WTC11 (cell line): ENCODE results near the gene RAET1G. TPM values are rescaled to one million over a fixed set of nuclear protein-coding genes. Genes with fewer than 3 reads are reported as not detected.

Experiments
- ATAC-seq: fragments of 200-7000 bp; cut with Tn5 transposase; 2 replicates; pipeline ENCODE4 v1.10.0; 2021; ENCODE audit warnings: mild to moderate bottlenecking, moderate library complexity
- CTCF ChIA-PET: fragments of 300-600 bp; sonication (Branson Sonifier 250); formaldehyde crosslinking; loops from one replicate; lab custom pipeline; 2021; ENCODE audit warnings: antibody characterized with exemption; lab: Charles Lee
- POLR2A ChIA-PET: fragments of 350-600 bp; sonication (Branson Sonifier 250); formaldehyde crosslinking; loops from one replicate; lab custom pipeline; 2021; ENCODE audit warnings: antibody characterized with exemption; lab: Charles Lee
- DNase-seq: peaks from one replicate; pipeline ENCODE4 v3.0.0; 2021; ENCODE audit warnings: low spot score
- H3K27ac Mint-ChIP-seq: 2 replicates; pipeline ENCODE4 v1.8.0; 2021; ENCODE audit warnings: mixed read lengths
- H3K27me3 Mint-ChIP-seq: 2 replicates; pipeline ENCODE4 v1.8.0; 2021; ENCODE audit warnings: low read depth, mild to moderate bottlenecking, moderate library complexity, mixed read lengths
- H3K36me3 Mint-ChIP-seq: 2 replicates; pipeline ENCODE4 v1.8.0; 2021; ENCODE audit warnings: mixed read lengths
- H3K4me1 Mint-ChIP-seq: 2 replicates; pipeline ENCODE4 v1.8.0; 2022; ENCODE audit warnings: mixed read lengths
- H3K4me3 Mint-ChIP-seq: 2 replicates; pipeline ENCODE4 v1.8.0; 2021; ENCODE audit warnings: mild to moderate bottlenecking, moderate library complexity, mixed read lengths
- H3K9me3 Mint-ChIP-seq: 2 replicates; pipeline ENCODE4 v1.8.0; 2021; ENCODE audit warnings: mixed read lengths
- AFF4 ChIP-seq: sonication (generic); formaldehyde crosslinking; IDR thresholded peaks from 2 replicates; pipeline ENCODE4 v1.8.1; 2023; ENCODE audit warnings: mild to moderate bottlenecking, missing genetic modification reagents, borderline replicate concordance
- CREM ChIP-seq: sonication (generic); formaldehyde crosslinking; IDR thresholded peaks from 2 replicates; pipeline ENCODE4 v1.8.1; 2022; ENCODE audit warnings: mild to moderate bottlenecking, missing genetic modification reagents, moderate library complexity
- ELF4 ChIP-seq: sonication (generic); formaldehyde crosslinking; IDR thresholded peaks from 2 replicates; pipeline ENCODE4 v1.8.1; 2022; ENCODE audit warnings: low read depth, mild to moderate bottlenecking, moderate library complexity, missing genetic modification reagents
- ETV6 ChIP-seq: sonication (generic); formaldehyde crosslinking; IDR thresholded peaks from 2 replicates; pipeline ENCODE4 v1.8.1; 2022; ENCODE audit warnings: mild to moderate bottlenecking, missing genetic modification reagents
- FOXJ3 ChIP-seq: sonication (generic); formaldehyde crosslinking; IDR thresholded peaks from 2 replicates; pipeline ENCODE4 v1.9.0; 2021; ENCODE audit warnings: missing genetic modification reagents, mild to moderate bottlenecking, borderline replicate concordance
- FOXP1 ChIP-seq: sonication (generic); formaldehyde crosslinking; IDR thresholded peaks from 2 replicates; pipeline ENCODE4 v1.8.0; 2022; ENCODE audit warnings: missing genetic modification reagents, mild to moderate bottlenecking, moderate library complexity, borderline replicate concordance
- HMGXB4 ChIP-seq: sonication (generic); formaldehyde crosslinking; IDR thresholded peaks from 2 replicates; pipeline ENCODE4 v1.8.1; 2023; ENCODE audit warnings: mild to moderate bottlenecking, moderate library complexity, missing genetic modification reagents
- IRF2 ChIP-seq: sonication (generic); formaldehyde crosslinking; IDR thresholded peaks from 2 replicates; pipeline ENCODE4 v1.8.0; 2022; ENCODE audit warnings: low read depth, missing genetic modification reagents, borderline replicate concordance
- NFATC4 ChIP-seq: fragments of 250-450 bp; sonication (Bioruptor Pico); IDR thresholded peaks from 2 replicates; pipeline ENCODE4 v1.9.0; 2021; ENCODE audit warnings: mild to moderate bottlenecking
- ZNF532 ChIP-seq: fragments of 250-450 bp; sonication (Bioruptor Pico); IDR thresholded peaks from 2 replicates; pipeline ENCODE4 v1.9.0; 2021; ENCODE audit warnings: mild to moderate bottlenecking, borderline replicate concordance
- ZNF671 ChIP-seq: fragments of 250-450 bp; sonication (Bioruptor Pico); IDR thresholded peaks from 2 replicates; pipeline ENCODE4 v1.8.0; 2021; ENCODE audit warnings: mild to moderate bottlenecking
- total RNA-seq: library from RNA; stranded (reverse); gene quantifications from 3 replicates; pipeline ENCODE4 v1.2.3, GENCODE V29; 2021

RAET1G gene
- total RNA-seq, 1 experiment from 2014 or later = not detected

GRCh38 chr6:149887343-149887742 lies 35.6 kb downstream of the RAET1G start (continued):
- TF ChIP-seq CREM (CRISPR knock-in tag) (no peak), ELF4 (CRISPR knock-in tag) (no peak)
- TF ChIP-seq, all 79 proteins: peak for 0

- H3K27ac Mint-ChIP-seq = no peak overlapping the region
Measured at GRCh38 chr6:149885888-149886287, 37.0 kb downstream of the RAET1G start.

More at GRCh38 chr6:149885888-149886287, 37.0 kb downstream of the RAET1G start:
- H3K27me3 Mint-ChIP-seq = peaks cover 21% of the 10 kb centered on the region
- no peak overlapping the region for H3K4me3 Mint-ChIP-seq
- ChIA-PET CTCF (interaction anchor here (1.7 kb wide), 1 partner anchor 12 kb away, joined by 4 read pairs; the partner anchor contains the start of gene RAET1E), POLR2A (no interaction called here)
- H3K4me1 Mint-ChIP-seq = 0 out of 2 replicates have a peak, but pooled peaks cover 5% of the 10 kb centered on the region
- no peak for ATAC-seq
- DNase-seq = no peak
- no peaks in the 10 kb centered on the region for H3K36me3 Mint-ChIP-seq
- TF ChIP-seq NFATC4 (no peak), ZNF671 (no peak), FOXP1 (CRISPR knock-in tag) (no peak), FOXJ3 (CRISPR knock-in tag) (no peak), AFF4 (CRISPR knock-in tag) (no peak), IRF2 (CRISPR knock-in tag) (no peak), ZNF532 (CRISPR knock-in tag) (no peak), ETV6 (no peak), HMGXB4 (CRISPR knock-in tag) (no peak)
- TF ChIP-seq, all 79 proteins: peak for 0
- 0 out of 2 replicates have a peak, but pooled peaks cover 3% of the 10 kb centered on the region for H3K9me3 Mint-ChIP-seq
